Measurements from ENCODE around the gene PGF. TPM values are rescaled to one million over a fixed set of nuclear protein-coding genes. Genes with fewer than 3 reads are reported as not detected.

Gene PGF
- total and polyA plus RNA-seq, 2 experiments from 2014 or later, result 1.1 to 1.8 TPM

- Histone ChIP-seq H2AFZ (peak overlapping the region; percentile 66), H3K4me1 (ENCODE audit: insufficient read depth) (no peaks in the 10 kb centered on the region), H3K9me2 (ENCODE audit: insufficient read depth) (no peaks in the 10 kb centered on the region), H3K27ac (no peak overlapping the region), H3K27me3 (replicated peaks; ENCODE audit: insufficient read depth) (no peaks in the 10 kb centered on the region), H3K9me3 (ENCODE audit: low read depth) (no peaks in the 10 kb centered on the region), H3K79me2 (ENCODE audit: insufficient read depth) (no peaks in the 10 kb centered on the region), H3K4me3 (no peak overlapping the region), H3K4me2 (ENCODE audit: unreplicated experiment) (no peak overlapping the region), H4K20me1 (ENCODE audit: insufficient read depth) (no peaks in the 10 kb centered on the region), H3K9ac (peak overlapping the region; percentile 8; the same call in 1 of the 2 replicates), H3F3A (ENCODE audit: insufficient read depth) (no peaks in the 10 kb centered on the region), H3K36me3 (ENCODE audit: low read depth) (no peaks in the 10 kb centered on the region)
- DNase-seq, result peak; percentile 90
- TF ChIP-seq EZH2phosphoT487 (IDR thresholded peaks at IDR 0.05; ENCODE audit: insufficient read depth, low read depth) (no peak), EZH2 (IDR thresholded peaks at IDR 0.05; ENCODE audit: insufficient read depth, poor library complexity, severe bottlenecking) (no peak)
- in situ Hi-C loops (cut with MboI), result loop anchor here (10.0 kb wide), 1 partner anchor 181 kb away; no protein-coding TSS in a partner anchor
- WGBS, 2 experiments (ENCODE audit: low coverage in 1 of 2, low lambda C conversion rate in 2 of 2, missing lambda C conversion rate in 2 of 2), result 14 to 15% methylated on average over 6 of the region's 6 CpGs
Measured at GRCh38 chr14:74913986-74914573, 41.3 kb downstream of the PGF start.

- Histone ChIP-seq H3K27me3 (replicated peaks; ENCODE audit: insufficient read depth) (no peaks in the 10 kb centered on the region), H3K79me2 (ENCODE audit: insufficient read depth) (no peaks in the 10 kb centered on the region), H4K20me1 (ENCODE audit: insufficient read depth) (no peaks in the 10 kb centered on the region), H2AFZ (no peak overlapping the region), H3K9ac (no peak overlapping the region), H3K4me3 (no peak overlapping the region), H3K9me2 (ENCODE audit: insufficient read depth) (no peaks in the 10 kb centered on the region), H3K4me1 (ENCODE audit: insufficient read depth) (no peaks in the 10 kb centered on the region), H3F3A (ENCODE audit: insufficient read depth) (no peaks in the 10 kb centered on the region), H3K36me3 (ENCODE audit: low read depth) (no peaks in the 10 kb centered on the region), H3K4me2 (ENCODE audit: unreplicated experiment) (no peak overlapping the region), H3K9me3 (ENCODE audit: low read depth) (no peaks in the 10 kb centered on the region), H3K27ac (no peak overlapping the region)
- WGBS, 2 experiments (ENCODE audit: low coverage in 1 of 2, low lambda C conversion rate in 2 of 2, missing lambda C conversion rate in 2 of 2), result 60 to 70% methylated on average over 5 of the region's 5 CpGs
- no peak for DNase-seq
- TF ChIP-seq EZH2phosphoT487 (IDR thresholded peaks at IDR 0.05; ENCODE audit: insufficient read depth, low read depth) (no peak), EZH2 (IDR thresholded peaks at IDR 0.05; ENCODE audit: insufficient read depth, poor library complexity, severe bottlenecking) (no peak)
- in situ Hi-C loops (cut with MboI), result loop anchor here (10.0 kb wide), 1 partner anchor 181 kb away; no protein-coding TSS in a partner anchor
Measured at GRCh38 chr14:74913393-74913910, 41.9 kb downstream of the PGF start.

- no peaks in the 10 kb centered on the region for H3F3A ChIP-seq (ENCODE audit: insufficient read depth)
- no peaks in the 10 kb centered on the region for H3K36me3 ChIP-seq (ENCODE audit: low read depth)
- H3K27ac ChIP-seq, result no peak overlapping the region
- H2AFZ ChIP-seq, result no peak overlapping the region
- H3K9ac ChIP-seq, result no peak overlapping the region
- H3K4me1 ChIP-seq (ENCODE audit: insufficient read depth), result no peaks in the 10 kb centered on the region
- no peaks in the 10 kb centered on the region for H3K27me3 ChIP-seq (replicated peaks; ENCODE audit: insufficient read depth)
- in situ Hi-C loops (cut with MboI), result loop anchor here (10.0 kb wide), 1 partner anchor 182 kb away; no protein-coding TSS in a partner anchor
- DNase-seq, result no peak
- H3K9me3 ChIP-seq (ENCODE audit: low read depth), result no peaks in the 10 kb centered on the region
- WGBS, 2 experiments (ENCODE audit: low coverage in 1 of 2, low lambda C conversion rate in 2 of 2, missing lambda C conversion rate in 2 of 2), result 77 to 82% methylated on average over 10 of the region's 10 CpGs
- no peaks in the 10 kb centered on the region for H3K79me2 ChIP-seq (ENCODE audit: insufficient read depth)
- H3K9me2 ChIP-seq (ENCODE audit: insufficient read depth), result no peaks in the 10 kb centered on the region
- H3K4me2 ChIP-seq (ENCODE audit: unreplicated experiment), result no peak overlapping the region
- H4K20me1 ChIP-seq (ENCODE audit: insufficient read depth), result no peaks in the 10 kb centered on the region
- TF ChIP-seq EZH2phosphoT487 (IDR thresholded peaks at IDR 0.05; ENCODE audit: insufficient read depth, low read depth) (no peak), EZH2 (IDR thresholded peaks at IDR 0.05; ENCODE audit: insufficient read depth, poor library complexity, severe bottlenecking) (no peak)
- H3K4me3 ChIP-seq, result no peak overlapping the region
Measured at GRCh38 chr14:74912801-74913200, 42.6 kb downstream of the PGF start.

- no peaks in the 10 kb centered on the region for H3K9me2 ChIP-seq (ENCODE audit: insufficient read depth)
- no peak for TF ChIP-seq EZH2phosphoT487 (IDR thresholded peaks at IDR 0.05; ENCODE audit: insufficient read depth, low read depth)
- TF ChIP-seq EZH2 (IDR thresholded peaks at IDR 0.05; ENCODE audit: insufficient read depth, poor library complexity, severe bottlenecking), result no peak
- H3K79me2 ChIP-seq (ENCODE audit: insufficient read depth), result no peaks in the 10 kb centered on the region
- no peak overlapping the region for H3K4me2 ChIP-seq (ENCODE audit: unreplicated experiment)
- H3K9ac ChIP-seq, result no peak overlapping the region
- 0 out of 2 replicates have a peak, but pooled peaks cover 6% of the 10 kb centered on the region for H3F3A ChIP-seq (ENCODE audit: insufficient read depth)
- no peaks in the 10 kb centered on the region for H3K36me3 ChIP-seq (ENCODE audit: low read depth)
- in situ Hi-C loops (cut with MboI), result loop anchor here (10.0 kb wide), 1 partner anchor 183 kb away; no protein-coding TSS in a partner anchor
- DNase-seq, result no peak
- WGBS, 2 experiments (ENCODE audit: low coverage in 1 of 2, low lambda C conversion rate in 2 of 2, missing lambda C conversion rate in 2 of 2), result 69 to 76% methylated on average over 4 to 6 of the region's 6 CpGs
- no peak overlapping the region for H3K27ac ChIP-seq
- no peak overlapping the region for H3K4me3 ChIP-seq
- no peak overlapping the region for H2AFZ ChIP-seq
- H3K27me3 ChIP-seq (replicated peaks; ENCODE audit: insufficient read depth), result no peaks in the 10 kb centered on the region
- H3K9me3 ChIP-seq (ENCODE audit: low read depth), result no peaks in the 10 kb centered on the region
- H4K20me1 ChIP-seq (ENCODE audit: insufficient read depth), result no peaks in the 10 kb centered on the region
- no peaks in the 10 kb centered on the region for H3K4me1 ChIP-seq (ENCODE audit: insufficient read depth)
Measured at GRCh38 chr14:74912111-74912510, 43.3 kb downstream of the PGF start.

Data from GM23248 (cell line).